Endothelial cell (in vitro differentiated cells): ENCODE data around the gene COX19. TPM values are rescaled to one million over a fixed set of nuclear protein-coding genes. Genes with fewer than 3 reads are reported as not detected.

Source experiments
- DNase-seq: peaks from one replicate; pipeline ENCODE4 v3.0.0; 2021; ENCODE audit warnings: low spot score
- H3K27ac Mint-ChIP-seq: one replicate; pipeline ENCODE4 v1.8.0; 2021; ENCODE audit warnings: mixed read lengths, inconsistent platforms; ENCODE audit not compliant: unreplicated experiment
- H3K27me3 Mint-ChIP-seq: one replicate; pipeline ENCODE4 v1.8.0; 2021; ENCODE audit warnings: mild to moderate bottlenecking, moderate library complexity, mixed read lengths, inconsistent platforms; ENCODE audit not compliant: unreplicated experiment
- H3K36me3 Mint-ChIP-seq: one replicate; pipeline ENCODE4 v1.8.0; 2021; ENCODE audit warnings: mild to moderate bottlenecking, low read depth, mixed read lengths, inconsistent platforms; ENCODE audit not compliant: unreplicated experiment
- H3K4me1 Mint-ChIP-seq: one replicate; pipeline ENCODE4 v1.8.0; 2021; ENCODE audit warnings: mild to moderate bottlenecking, mixed read lengths, inconsistent platforms; ENCODE audit not compliant: unreplicated experiment
- H3K4me3 Mint-ChIP-seq: one replicate; pipeline ENCODE4 v1.8.0; 2021; ENCODE audit warnings: mild to moderate bottlenecking, mixed read lengths, inconsistent platforms; ENCODE audit not compliant: unreplicated experiment
- H3K9me3 Mint-ChIP-seq: one replicate; pipeline ENCODE4 v1.8.0; 2021; ENCODE audit warnings: mixed read lengths, inconsistent platforms; ENCODE audit not compliant: unreplicated experiment
- total RNA-seq: library from RNA; stranded (reverse); fragmentation: NEBNext Ultra II Directional; extraction: Animal tissue kit (Norgen Biotek cat#: 25700); gene quantifications from one replicate; pipeline ENCODE4 v1.2.1, GENCODE V29; 2021; ENCODE audit not compliant: unreplicated experiment
- TF ChIP-seq, protein P1 (sequence below): fragments of 200-600 bp; sonication (generic); IDR thresholded peaks from one replicate; pipeline ENCODE4 v1.5.0; 2021; ENCODE audit warnings: antibody characterized with exemption; ENCODE audit not compliant: unreplicated experiment

COX19 gene
- total RNA-seq, 1 donor from 2014 or later: 10.2 TPM

DNA sequence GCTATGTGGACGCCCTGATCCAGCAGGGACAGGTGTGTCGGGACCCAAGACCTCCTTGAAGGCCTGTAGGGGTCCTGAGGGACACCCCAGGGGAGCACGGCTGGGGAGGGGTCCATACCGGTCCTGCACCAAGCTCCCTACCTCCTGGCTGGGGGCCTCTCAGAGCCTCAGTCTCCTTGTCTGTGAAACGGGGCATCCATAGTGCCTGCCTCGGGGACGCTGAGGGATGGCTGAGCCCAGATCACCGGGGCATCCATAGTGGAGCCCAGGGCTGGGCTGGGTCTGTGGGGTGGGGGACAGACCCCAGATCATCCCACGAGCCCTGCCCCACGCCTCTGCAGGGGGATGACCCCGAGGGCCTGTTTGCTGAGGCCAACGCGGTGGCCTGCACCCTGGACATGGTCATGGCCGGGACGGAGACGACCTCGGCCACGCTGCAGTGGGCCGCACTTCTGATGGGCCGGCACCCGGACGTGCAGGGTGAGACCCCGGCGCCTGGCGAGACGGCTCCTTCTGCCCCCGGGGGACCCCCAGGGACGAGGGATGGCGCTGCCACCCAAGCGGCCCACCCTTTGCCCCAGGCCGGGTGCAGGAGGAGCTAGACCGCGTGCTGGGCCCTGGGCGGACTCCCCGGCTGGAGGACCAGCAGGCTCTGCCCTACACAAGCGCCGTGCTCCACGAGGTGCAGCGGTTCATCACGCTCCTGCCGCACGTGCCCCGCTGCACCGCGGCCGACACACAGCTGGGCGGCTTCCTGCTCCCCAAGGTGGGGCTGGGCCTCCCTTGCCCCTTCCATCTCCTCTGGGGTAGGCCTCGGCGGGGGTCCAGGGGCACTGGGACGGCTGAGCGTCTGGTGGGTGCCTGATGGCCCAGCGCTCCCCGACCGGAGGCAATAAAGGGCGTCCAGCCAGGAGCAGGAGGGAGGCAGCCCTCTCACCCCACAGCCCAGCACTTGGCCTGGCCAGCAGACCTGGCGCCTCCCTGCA lies 11.7 kb upstream of the COX19 start:
- H3K4me3 Mint-ChIP-seq: no peak overlapping the region
- TF ChIP-seq, protein P1, sequence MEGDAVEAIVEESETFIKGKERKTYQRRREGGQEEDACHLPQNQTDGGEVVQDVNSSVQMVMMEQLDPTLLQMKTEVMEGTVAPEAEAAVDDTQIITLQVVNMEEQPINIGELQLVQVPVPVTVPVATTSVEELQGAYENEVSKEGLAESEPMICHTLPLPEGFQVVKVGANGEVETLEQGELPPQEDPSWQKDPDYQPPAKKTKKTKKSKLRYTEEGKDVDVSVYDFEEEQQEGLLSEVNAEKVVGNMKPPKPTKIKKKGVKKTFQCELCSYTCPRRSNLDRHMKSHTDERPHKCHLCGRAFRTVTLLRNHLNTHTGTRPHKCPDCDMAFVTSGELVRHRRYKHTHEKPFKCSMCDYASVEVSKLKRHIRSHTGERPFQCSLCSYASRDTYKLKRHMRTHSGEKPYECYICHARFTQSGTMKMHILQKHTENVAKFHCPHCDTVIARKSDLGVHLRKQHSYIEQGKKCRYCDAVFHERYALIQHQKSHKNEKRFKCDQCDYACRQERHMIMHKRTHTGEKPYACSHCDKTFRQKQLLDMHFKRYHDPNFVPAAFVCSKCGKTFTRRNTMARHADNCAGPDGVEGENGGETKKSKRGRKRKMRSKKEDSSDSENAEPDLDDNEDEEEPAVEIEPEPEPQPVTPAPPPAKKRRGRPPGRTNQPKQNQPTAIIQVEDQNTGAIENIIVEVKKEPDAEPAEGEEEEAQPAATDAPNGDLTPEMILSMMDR: no peak
- peaks cover 6% of the 10 kb centered on the region for H3K27me3 Mint-ChIP-seq
- no peaks in the 10 kb centered on the region for H3K36me3 Mint-ChIP-seq
- H3K4me1 Mint-ChIP-seq: peaks cover 2% of the 10 kb centered on the region
- no peak for DNase-seq
- no peak overlapping the region for H3K27ac Mint-ChIP-seq
- H3K9me3 Mint-ChIP-seq: no peaks in the 10 kb centered on the region

DNA sequence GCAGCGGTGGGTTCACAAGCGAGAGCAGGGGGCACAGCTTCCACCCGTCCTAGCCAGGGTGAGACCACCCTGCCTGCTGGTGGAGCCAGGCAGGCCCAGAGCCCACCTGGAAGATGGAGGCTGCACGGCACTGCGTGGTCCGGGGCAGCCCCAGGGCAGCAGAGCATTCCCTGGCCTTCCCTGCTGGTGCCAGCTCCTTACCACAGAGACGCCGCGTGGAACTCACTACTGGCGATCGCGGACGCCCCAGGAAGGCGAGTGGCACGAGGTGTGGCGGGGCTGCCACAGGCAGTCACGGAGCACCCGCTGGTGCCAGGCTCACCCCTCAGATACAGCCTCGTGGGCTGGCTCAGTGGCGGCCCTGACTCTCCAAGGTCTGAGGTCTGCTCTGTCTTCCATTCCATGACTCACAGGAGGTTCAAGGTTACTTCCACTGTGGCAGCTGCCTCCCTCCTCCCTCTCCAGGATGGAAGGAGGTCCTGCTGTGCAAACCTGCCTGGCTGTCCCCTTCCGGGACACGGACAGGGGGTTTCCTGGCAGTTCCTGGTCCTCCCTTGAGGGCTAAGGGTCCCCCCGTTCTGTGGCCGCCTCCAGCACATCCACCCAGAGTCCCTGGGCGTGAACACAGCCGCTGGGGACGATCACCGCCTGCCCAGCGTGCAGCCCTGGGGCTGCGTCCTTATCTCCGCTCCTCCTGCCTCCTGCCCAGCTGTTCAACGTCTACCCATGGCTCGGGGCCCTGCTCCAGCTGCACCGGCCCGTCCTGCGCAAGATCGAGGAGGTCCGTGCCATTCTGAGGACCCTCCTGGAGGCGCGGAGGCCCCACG lies 10.8 kb upstream of the COX19 start:
- no peak overlapping the region for H3K27ac Mint-ChIP-seq
- TF ChIP-seq, protein P1: no peak
- H3K27me3 Mint-ChIP-seq: peaks cover 6% of the 10 kb centered on the region
- no peaks in the 10 kb centered on the region for H3K9me3 Mint-ChIP-seq
- H3K36me3 Mint-ChIP-seq: no peaks in the 10 kb centered on the region
- DNase-seq: no peak
- H3K4me3 Mint-ChIP-seq: no peak overlapping the region
- H3K4me1 Mint-ChIP-seq: peaks cover 2% of the 10 kb centered on the region

DNA sequence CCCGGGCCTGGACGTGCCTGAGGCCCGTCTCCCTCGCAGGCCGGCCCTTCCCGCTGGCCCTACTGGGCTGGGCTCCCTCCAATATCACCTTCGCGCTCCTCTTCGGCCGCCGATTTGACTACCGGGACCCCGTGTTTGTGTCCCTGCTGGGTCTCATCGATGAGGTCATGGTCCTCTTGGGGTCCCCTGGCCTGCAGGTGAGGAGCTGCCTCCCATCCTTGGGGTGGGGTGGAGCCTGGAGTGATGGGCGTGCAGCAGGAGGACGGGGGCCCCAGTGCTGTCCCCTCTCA lies 9.7 kb upstream of the COX19 start:
- H3K27ac Mint-ChIP-seq: no peak overlapping the region
- no peaks in the 10 kb centered on the region for H3K36me3 Mint-ChIP-seq
- TF ChIP-seq, protein P1: no peak
- H3K4me1 Mint-ChIP-seq: peaks cover 2% of the 10 kb centered on the region
- H3K27me3 Mint-ChIP-seq: peaks cover 6% of the 10 kb centered on the region
- no peaks in the 10 kb centered on the region for H3K9me3 Mint-ChIP-seq
- H3K4me3 Mint-ChIP-seq: no peak overlapping the region
- no peak for DNase-seq

GRCh38 chr7:984361-985126 lies 9.2 kb upstream of the COX19 start:
- no peaks in the 10 kb centered on the region for H3K4me1 Mint-ChIP-seq
- DNase-seq: no peak
- H3K9me3 Mint-ChIP-seq: no peaks in the 10 kb centered on the region
- H3K27ac Mint-ChIP-seq: no peak overlapping the region
- H3K4me3 Mint-ChIP-seq: no peak overlapping the region
- H3K27me3 Mint-ChIP-seq: peaks cover 4% of the 10 kb centered on the region
- TF ChIP-seq, protein P1: no peak
- H3K36me3 Mint-ChIP-seq: no peaks in the 10 kb centered on the region
